Stimulated activated CD4-positive, alpha-beta T cell treated with anti-CD3 and anti-CD28 coated beads, Interleukin-15, amount 100 ng/mL, for 48 hours (primary cell): Measurements from ENCODE around the gene KIFAP3.
A peak's percentile ranks its signal among the peaks of the same experiment; 100 is the strongest.
"Not testable (repeated sequence)": the region's sequence is repeated elsewhere in the genome, so short reads cannot be mapped to it uniquely, and the experiment has no call there.

ENCODE experiments used
- DNase-seq, 2 donors: peaks; one replicate each; pipeline ENCODE4 v3.0.0-alpha.2; 2020; ENCODE audit warnings: low read depth in 2 of 2

The KIFAP3 gene

GRCh38 chr1:169924829-169925228, 149.7 kb downstream of the KIFAP3 start:
- no peak for DNase-seq

- no peak for DNase-seq
These were observed 150.4 kb downstream of the KIFAP3 start for GRCh38 chr1:169924063-169924462.

GRCh38 chr1:169921080-169921479, 153.4 kb downstream of the KIFAP3 start:
- no peak for DNase-seq

- DNase-seq, result no peak
These were observed 155.6 kb downstream of the KIFAP3 start for GRCh38 chr1:169918927-169919326.

DNA sequence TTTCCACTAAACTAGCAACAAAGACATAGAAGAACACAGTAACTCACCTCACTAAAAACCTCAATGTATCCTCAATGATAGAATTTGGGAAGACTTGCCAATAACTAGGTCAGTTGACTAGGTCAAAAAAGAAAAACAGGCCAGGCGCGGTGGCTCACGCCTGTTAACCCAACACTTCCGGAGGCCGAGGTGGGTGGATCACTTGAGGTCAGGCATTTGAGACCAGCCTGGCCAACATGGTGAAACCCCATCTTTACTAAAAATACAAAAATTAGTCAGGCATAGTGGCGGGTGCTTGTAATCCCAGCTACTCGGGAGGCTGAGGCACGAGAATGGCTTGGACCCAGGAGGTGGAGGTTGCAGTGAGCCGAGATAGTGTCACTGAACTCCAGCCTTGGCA, 156.3 kb downstream of the KIFAP3 start:
- not testable (repeated sequence) for DNase-seq

- no peak for DNase-seq
These were observed 159.3 kb downstream of the KIFAP3 start for GRCh38 chr1:169915150-169915549.

DNA sequence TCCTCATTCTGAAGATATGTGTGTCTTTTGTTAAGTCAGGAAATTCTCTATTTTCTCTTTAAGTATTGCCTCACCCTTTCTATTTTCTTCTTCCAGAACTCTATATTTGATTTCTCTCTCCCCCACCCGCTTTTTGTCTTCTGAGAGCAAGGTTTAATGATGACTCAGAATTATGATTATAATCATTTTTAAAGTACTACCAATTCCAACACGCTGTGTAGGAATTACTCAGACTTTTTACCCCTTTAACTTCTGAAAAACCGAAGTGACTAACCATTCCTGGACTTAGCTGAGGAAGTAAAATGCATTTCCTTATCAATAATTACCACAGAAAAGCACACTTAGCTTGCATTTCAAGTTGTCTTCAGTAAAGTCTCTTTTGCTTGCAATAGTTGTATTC, 160.0 kb downstream of the KIFAP3 start:
- no peak for DNase-seq

GRCh38 chr1:169909499-169909898, 165.0 kb downstream of the KIFAP3 start:
- no peak for DNase-seq

DNA sequence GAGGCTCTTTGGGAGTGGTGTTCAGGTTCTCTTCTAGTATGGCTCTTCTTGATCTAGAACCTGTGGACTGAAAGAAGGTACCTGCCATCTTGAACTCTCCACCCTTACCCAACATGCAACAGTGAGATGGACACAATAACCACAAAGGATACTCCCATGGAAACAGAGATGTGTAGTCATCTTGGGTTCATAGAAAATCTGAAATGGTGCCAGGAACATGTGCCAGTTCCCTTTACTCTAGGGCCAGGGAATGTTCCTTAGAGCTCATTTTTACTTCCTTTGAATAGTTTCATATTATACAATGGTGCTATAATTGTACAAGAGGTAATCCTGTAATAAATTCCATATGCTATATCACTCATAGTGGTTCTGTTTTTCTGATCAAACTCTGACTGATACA, 167.6 kb downstream of the KIFAP3 start:
- no peak for DNase-seq

GRCh38 chr1:169904834-169905233, 169.7 kb downstream of the KIFAP3 start:
- DNase-seq, result no peak

GRCh38 chr1:169902751-169903150, 171.7 kb downstream of the KIFAP3 start:
- no peak for DNase-seq

- DNase-seq, result no peak
These were observed 173.4 kb downstream of the KIFAP3 start for GRCh38 chr1:169901115-169901514.

- no peak for DNase-seq
These were observed 173.9 kb downstream of the KIFAP3 start for GRCh38 chr1:169900571-169900970.

DNA sequence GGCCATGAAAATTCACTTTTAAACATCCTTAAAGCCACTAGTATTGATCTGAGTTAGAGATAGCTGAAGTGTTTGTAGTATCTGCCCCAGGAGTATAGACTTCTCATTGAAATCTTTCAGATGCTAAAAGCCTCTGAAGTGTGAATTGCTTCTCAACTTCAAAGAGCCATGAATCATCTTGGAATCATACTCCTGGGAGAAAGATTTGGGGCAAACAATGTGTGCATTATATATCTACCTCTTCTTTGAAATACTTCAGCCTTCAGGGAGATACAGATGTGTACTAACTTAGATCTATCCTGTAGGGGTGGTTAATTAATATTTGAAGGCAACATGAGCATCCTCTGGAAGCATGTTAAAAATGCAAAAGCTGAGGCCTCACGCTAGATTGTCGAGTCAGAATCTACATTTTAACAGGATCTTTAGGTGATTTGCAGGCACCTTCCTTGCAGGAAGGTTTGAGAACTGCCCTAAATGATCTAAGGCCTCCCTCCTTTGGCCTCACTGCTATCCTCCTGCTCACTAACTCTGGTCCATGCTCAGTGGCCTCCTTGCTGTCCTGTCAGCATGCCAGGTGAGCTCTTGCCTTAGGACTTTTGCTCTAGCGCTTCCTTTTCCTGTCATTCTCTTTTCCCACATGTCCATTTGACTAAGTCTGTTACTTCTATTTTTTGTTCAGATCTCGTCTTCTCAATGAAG, 174.8 kb downstream of the KIFAP3 start:
- DNase-seq, result no peak

DNA sequence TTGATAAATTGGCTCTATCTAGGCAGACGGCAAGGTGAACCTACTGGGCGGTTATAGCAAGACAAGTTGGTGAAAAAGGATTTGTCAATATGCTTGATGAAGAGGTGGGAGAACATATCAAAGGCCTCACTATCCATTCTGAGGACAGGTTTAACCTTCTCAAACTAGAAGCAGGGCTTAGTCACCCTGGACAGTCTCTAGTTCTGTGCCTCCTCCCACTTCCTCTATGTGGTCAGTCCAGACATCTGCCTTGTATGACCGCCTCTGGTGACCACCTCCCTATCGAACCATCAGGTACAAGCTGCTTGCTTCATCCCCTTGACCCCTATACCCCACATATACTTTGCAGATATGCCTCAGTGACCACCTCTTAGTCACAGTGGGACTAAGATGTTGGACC, 178.5 kb downstream of the KIFAP3 start:
- no peak for DNase-seq

DNA sequence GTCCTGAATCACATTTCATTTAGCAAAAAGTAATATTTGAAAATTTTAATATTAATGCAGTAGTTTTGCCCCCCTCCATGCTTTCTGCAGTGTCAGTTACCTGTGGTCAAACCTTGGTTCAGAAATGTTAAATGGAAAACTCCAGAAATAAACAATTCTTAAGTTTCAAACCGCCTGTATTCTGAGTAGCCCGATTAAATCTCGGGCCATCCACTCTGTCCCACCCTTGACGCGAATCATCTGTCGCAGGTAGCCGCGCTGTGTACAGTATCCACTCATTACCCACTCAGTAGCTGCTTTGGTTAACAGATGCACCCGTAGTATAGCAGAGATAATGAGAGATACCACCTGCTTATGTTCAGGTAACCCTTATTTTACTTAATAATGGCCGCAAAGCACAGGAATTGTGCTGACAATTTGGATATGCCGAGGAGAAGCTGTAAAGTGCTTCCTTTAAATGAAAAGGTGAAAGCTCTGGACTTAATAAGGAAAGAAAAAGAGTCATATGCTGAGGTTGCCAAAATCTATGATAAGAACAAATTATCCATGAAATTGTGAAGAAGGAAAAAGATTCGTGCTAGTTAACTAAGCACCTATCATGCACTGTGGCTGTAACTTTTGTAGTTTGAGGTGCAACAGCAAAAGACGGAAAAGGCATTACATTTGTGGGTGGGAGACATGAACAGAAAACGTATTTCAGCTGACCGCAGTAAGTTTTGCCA, 179.9 kb downstream of the KIFAP3 start:
- no peak for DNase-seq

DNA sequence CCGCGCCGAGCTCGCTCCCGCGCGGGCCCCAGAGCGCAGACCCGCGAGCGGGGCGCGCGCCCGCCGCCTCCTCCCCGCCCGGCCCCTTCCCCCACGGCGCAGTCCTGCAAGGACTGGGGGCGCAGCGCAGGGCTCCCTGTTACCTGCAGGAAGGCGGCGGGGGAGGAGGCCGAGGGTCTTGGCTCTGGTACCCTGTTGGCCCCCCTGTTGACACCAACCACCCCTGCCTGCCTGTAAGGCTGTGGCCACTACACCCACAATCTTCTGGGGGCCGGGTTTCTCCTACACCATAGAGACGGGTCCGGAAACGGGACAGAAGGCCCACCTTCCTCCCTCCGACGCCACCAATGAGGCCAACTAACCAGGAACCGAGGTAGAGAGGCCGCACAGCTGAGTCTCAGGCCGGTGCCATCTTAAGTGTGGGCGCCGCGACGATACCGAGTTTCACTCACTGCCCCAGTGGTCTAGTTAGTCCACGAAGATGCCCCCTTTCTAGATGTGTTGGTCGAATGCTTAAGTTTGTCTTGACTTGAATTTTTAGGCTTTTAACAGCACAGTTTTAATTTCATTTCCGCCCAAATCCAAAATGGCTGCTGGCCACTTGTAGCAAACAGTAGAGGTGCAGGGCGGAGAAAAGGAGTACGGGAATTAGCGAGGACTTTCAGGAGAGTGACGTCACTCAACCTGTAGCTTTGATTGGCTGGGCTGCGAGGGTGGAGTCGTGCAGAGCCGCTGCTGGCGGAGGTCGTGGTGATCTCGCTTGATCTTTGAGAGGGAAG, 180.7 kb downstream of the KIFAP3 start, which contains the start of gene SCYL3:
Gene SCYL3 (minus strand): TSS at position 252 of the 779 bp plus-strand sequence. CDS start 5,056 bp downstream, outside the sequence.
- peak; percentile 81 to 87 for DNase-seq

GRCh38 chr1:169892927-169893644, 181.4 kb downstream of the KIFAP3 start:
- DNase-seq, result peak in 1 of 2 donors; percentile 7

- DNase-seq, result no peak
These were observed 182.1 kb downstream of the KIFAP3 start for GRCh38 chr1:169892176-169892926.

- no peak for DNase-seq
These were observed 183.0 kb downstream of the KIFAP3 start for GRCh38 chr1:169891539-169891885.
